ENCODE measurements around the gene PNMA8B. TPM values are rescaled to one million over a fixed set of nuclear protein-coding genes. Genes with fewer than 3 reads are reported as not detected.
A peak's percentile ranks its signal among the peaks of the same experiment; 100 is the strongest.

The PNMA8B gene
- total RNA-seq: 1.5 TPM
- long read RNA-seq, full-length matches to known transcripts: 4 of 4 reads
- long read RNA-seq, partial matches to known transcripts: 0 of 4 reads
- long read RNA-seq, other reads (novel, unspliced or antisense): 0 of 4 reads

GRCh38 chr19:46495786-46496099, at the start of gene PNMA8B:
Gene PNMA8B (minus strand): TSS chr19:46495867. CDS start chr19:46495465, 402 bp downstream.
- Histone ChIP-seq H3K27ac (no peak within 1 kb of the TSS), H3K9me3 (no peaks in the 10 kb centered on the region), H3K4me1 (peaks cover 5% of the 10 kb centered on the region), H3K27me3 (ENCODE audit: low read depth) (peaks cover 49% of the 10 kb centered on the region), H3K4me3 (peak within 1 kb of the TSS; percentile 34), H3K36me3 (no peaks in the 10 kb centered on the region)
- DNase-seq (peak; percentile 56), ATAC-seq (peak; percentile 50 to 52)
- no peak for TF ChIP-seq CTCF (IDR thresholded peaks at IDR 0.05)
- intact Hi-C loops (cut with DNase I): no loop called here

GRCh38 chr19:46544651-46545050, 49.0 kb upstream of the PNMA8B start:
- Histone ChIP-seq H3K36me3 (no peaks in the 10 kb centered on the region), H3K27me3 (ENCODE audit: low read depth) (no peaks in the 10 kb centered on the region), H3K27ac (no peak overlapping the region), H3K4me1 (peaks cover 6% of the 10 kb centered on the region), H3K9me3 (no peaks in the 10 kb centered on the region), H3K4me3 (no peak overlapping the region)
- TF ChIP-seq CTCF (IDR thresholded peaks at IDR 0.05): no peak
- no peak for ATAC-seq
- intact Hi-C loops (cut with DNase I): no loop called here
- no peak for DNase-seq

- H3K27me3 ChIP-seq (ENCODE audit: low read depth): no peaks in the 10 kb centered on the region
- no peaks in the 10 kb centered on the region for H3K36me3 ChIP-seq
- H3K27ac ChIP-seq: no peak overlapping the region
- no peaks in the 10 kb centered on the region for H3K9me3 ChIP-seq
- ATAC-seq: peak; percentile 83 to 89
- peak; percentile 95 for DNase-seq
- peaks cover 6% of the 10 kb centered on the region for H3K4me1 ChIP-seq
- peak; percentile 85 for TF ChIP-seq CTCF (IDR thresholded peaks at IDR 0.05)
- H3K4me3 ChIP-seq: no peak overlapping the region
- intact Hi-C loops (cut with DNase I): no loop called here
Measured at GRCh38 chr19:46542428-46543230, 47.0 kb upstream of the PNMA8B start.

GRCh38 chr19:46537136-46538097, 41.8 kb upstream of the PNMA8B start:
- Histone ChIP-seq H3K4me1 (peaks cover 1% of the 10 kb centered on the region), H3K36me3 (no peaks in the 10 kb centered on the region), H3K4me3 (no peak overlapping the region), H3K27ac (no peak overlapping the region), H3K27me3 (ENCODE audit: low read depth) (no peaks in the 10 kb centered on the region), H3K9me3 (no peaks in the 10 kb centered on the region)
- intact Hi-C loops (cut with DNase I): no loop called here
- peak; percentile 67 for DNase-seq
- peak; percentile 90 for TF ChIP-seq CTCF (IDR thresholded peaks at IDR 0.05)
- peak; percentile 80 to 85 for ATAC-seq

- H3K4me1 ChIP-seq: no peaks in the 10 kb centered on the region
- peaks cover 2% of the 10 kb centered on the region for H3K27me3 ChIP-seq (ENCODE audit: low read depth)
- H3K27ac ChIP-seq: no peak overlapping the region
- no peak overlapping the region for H3K4me3 ChIP-seq
- intact Hi-C loops (cut with DNase I): no loop called here
- no peak for TF ChIP-seq CTCF (IDR thresholded peaks at IDR 0.05)
- DNase-seq (no peak), ATAC-seq (no peak)
- no peaks in the 10 kb centered on the region for H3K9me3 ChIP-seq
- H3K36me3 ChIP-seq: no peaks in the 10 kb centered on the region
Measured at GRCh38 chr19:46536391-46536790, 40.7 kb upstream of the PNMA8B start.
